ENCODE measurements around the gene GATA3. TPM values are rescaled to one million over a fixed set of nuclear protein-coding genes. Genes with fewer than 3 reads are reported as not detected.

GATA3 gene
- total and polyA plus RNA-seq, 9 donors, result 0.11 to 9.8 (median 0.33) TPM

GRCh38 chr10:8051851-8052257, 2.6 kb upstream of the GATA3 start:
- Histone ChIP-seq H3K27me3 (ENCODE audit: control insufficient read depth, insufficient read depth, low read length) (peaks cover 99% of the 10 kb centered on the region), H3K4me1 (ENCODE audit: control insufficient read depth, insufficient read depth, low read length) (peaks cover 55% of the 10 kb centered on the region), H3K27ac (ENCODE audit: low read length) (no peak overlapping the region), H3K36me3 (ENCODE audit: control insufficient read depth, insufficient read depth, low read length) (no peaks in the 10 kb centered on the region), H3K4me3 (ENCODE audit: low read length) (no peak overlapping the region), H3K9me3 (replicated peaks; ENCODE audit: control insufficient read depth, low read depth, low read length) (no peaks in the 10 kb centered on the region)
- 3% methylated on average over 23 of the region's 29 CpGs for WGBS (ENCODE audit: insufficient coverage)
- DNase-seq, result no peak

DNA sequence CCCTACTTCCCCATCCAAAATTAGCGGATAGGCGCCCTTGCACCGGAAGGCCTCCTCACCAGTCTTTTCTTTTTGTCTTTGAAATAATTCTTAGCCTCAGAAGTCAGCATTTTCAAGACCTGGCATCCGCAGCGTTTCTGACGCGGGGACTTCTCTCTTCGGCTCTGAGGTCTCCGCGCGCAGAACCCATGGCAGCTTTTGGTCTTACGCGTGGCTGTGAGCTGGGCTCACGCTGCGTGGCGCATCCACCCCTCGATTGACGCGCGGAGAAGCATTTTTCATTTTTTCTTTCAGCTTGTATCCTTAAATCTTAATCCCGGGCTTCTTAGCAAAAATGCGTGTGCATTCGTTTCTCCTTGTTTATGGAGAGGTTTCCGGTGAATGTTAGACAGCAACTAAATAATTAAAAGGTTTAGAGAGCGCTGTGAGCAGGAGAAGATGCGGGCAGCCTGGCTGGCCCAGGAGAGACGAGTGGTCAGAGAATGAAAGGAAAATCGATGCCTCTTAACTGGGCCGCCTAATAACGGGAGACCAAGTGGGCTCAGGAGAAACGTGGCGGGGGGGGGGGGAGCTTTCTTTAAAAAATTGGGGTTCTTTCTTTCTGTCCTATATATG, 2.0 kb upstream of the GATA3 start:
- Histone ChIP-seq H3K27ac (ENCODE audit: low read length) (no peak overlapping the region), H3K36me3 (ENCODE audit: control insufficient read depth, insufficient read depth, low read length) (no peaks in the 10 kb centered on the region), H3K27me3 (ENCODE audit: control insufficient read depth, insufficient read depth, low read length) (peaks cover 98% of the 10 kb centered on the region), H3K9me3 (replicated peaks; ENCODE audit: control insufficient read depth, low read depth, low read length) (no peaks in the 10 kb centered on the region), H3K4me1 (ENCODE audit: control insufficient read depth, insufficient read depth, low read length) (peaks cover 55% of the 10 kb centered on the region), H3K4me3 (ENCODE audit: low read length) (no peak overlapping the region)
- no peak for DNase-seq
- WGBS (ENCODE audit: insufficient coverage), result 5% methylated on average over 23 of the region's 32 CpGs

GRCh38 chr10:8052956-8053445, 1.5 kb upstream of the GATA3 start:
- DNase-seq, result no peak
- H3K36me3 ChIP-seq (ENCODE audit: control insufficient read depth, insufficient read depth, low read length), result no peaks in the 10 kb centered on the region
- peaks cover 98% of the 10 kb centered on the region for H3K27me3 ChIP-seq (ENCODE audit: control insufficient read depth, insufficient read depth, low read length)
- H3K9me3 ChIP-seq (replicated peaks; ENCODE audit: control insufficient read depth, low read depth, low read length), result no peaks in the 10 kb centered on the region
- WGBS (ENCODE audit: insufficient coverage), result 0% methylated on average over 6 of the region's 17 CpGs
- H3K4me3 ChIP-seq (ENCODE audit: low read length), result no peak overlapping the region
- peaks cover 55% of the 10 kb centered on the region for H3K4me1 ChIP-seq (ENCODE audit: control insufficient read depth, insufficient read depth, low read length)
- no peak overlapping the region for H3K27ac ChIP-seq (ENCODE audit: low read length)

DNA sequence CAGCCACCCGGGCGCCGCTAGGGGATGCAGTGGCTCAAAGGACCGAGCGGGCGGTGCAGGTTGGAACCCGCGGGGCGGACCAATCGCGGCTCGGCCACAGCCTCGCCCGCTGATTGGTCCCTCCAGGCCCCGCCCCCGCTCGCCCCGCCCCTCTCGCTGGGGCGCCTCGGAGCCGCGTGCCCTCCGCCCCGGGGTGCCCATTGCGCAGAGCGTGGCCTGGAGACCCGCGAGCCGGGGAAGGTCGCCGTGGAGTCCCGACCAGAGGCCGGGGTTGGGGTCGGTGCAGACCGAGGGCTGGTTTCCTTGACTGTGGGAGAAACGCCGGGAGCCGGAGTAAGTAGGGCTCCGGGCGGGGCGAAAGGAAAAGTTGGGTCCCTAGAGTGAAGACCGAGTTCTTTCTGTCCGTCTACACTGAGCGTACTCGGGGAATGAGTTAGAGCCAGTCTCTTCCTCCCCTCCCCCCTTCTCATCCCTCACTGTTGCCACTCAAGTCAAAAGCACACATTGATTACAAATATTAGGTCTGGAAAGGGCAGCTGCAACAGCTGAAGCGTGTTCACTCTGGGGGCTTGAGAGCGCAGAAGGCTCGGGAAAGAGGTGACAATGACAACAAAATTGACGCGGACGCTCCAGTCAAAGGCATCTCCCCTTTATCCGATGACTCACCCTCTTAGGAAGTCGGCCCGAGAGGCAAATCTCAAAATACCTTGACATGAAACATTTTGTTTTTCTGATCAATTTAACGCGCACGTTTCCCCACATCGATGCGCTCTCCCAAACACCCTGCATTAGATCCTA, 843 bp upstream of the GATA3 start:
- WGBS (ENCODE audit: insufficient coverage), result under 1% methylated on average over 55 of the region's 60 CpGs
- peak; percentile 82 for DNase-seq
- peaks cover 55% of the 10 kb centered on the region for H3K4me1 ChIP-seq (ENCODE audit: control insufficient read depth, insufficient read depth, low read length)
- H3K27ac ChIP-seq (ENCODE audit: low read length), result no peak overlapping the region
- no peaks in the 10 kb centered on the region for H3K9me3 ChIP-seq (replicated peaks; ENCODE audit: control insufficient read depth, low read depth, low read length)
- H3K36me3 ChIP-seq (ENCODE audit: control insufficient read depth, insufficient read depth, low read length), result no peaks in the 10 kb centered on the region
- peak overlapping the region; percentile 43 for H3K4me3 ChIP-seq (ENCODE audit: low read length)
- H3K27me3 ChIP-seq (ENCODE audit: control insufficient read depth, insufficient read depth, low read length), result peaks cover 98% of the 10 kb centered on the region

GRCh38 chr10:8054244-8054493, 319 bp upstream of the GATA3 start:
- Histone ChIP-seq H3K27ac (ENCODE audit: low read length) (no peak overlapping the region), H3K27me3 (ENCODE audit: control insufficient read depth, insufficient read depth, low read length) (peaks cover 98% of the 10 kb centered on the region), H3K4me3 (ENCODE audit: low read length) (peak overlapping the region; percentile 43), H3K9me3 (replicated peaks; ENCODE audit: control insufficient read depth, low read depth, low read length) (no peaks in the 10 kb centered on the region), H3K36me3 (ENCODE audit: control insufficient read depth, insufficient read depth, low read length) (no peaks in the 10 kb centered on the region), H3K4me1 (ENCODE audit: control insufficient read depth, insufficient read depth, low read length) (peaks cover 55% of the 10 kb centered on the region)
- 0% methylated on average over 9 of the region's 25 CpGs for WGBS (ENCODE audit: insufficient coverage)
- DNase-seq, result peak; percentile 36

DNA sequence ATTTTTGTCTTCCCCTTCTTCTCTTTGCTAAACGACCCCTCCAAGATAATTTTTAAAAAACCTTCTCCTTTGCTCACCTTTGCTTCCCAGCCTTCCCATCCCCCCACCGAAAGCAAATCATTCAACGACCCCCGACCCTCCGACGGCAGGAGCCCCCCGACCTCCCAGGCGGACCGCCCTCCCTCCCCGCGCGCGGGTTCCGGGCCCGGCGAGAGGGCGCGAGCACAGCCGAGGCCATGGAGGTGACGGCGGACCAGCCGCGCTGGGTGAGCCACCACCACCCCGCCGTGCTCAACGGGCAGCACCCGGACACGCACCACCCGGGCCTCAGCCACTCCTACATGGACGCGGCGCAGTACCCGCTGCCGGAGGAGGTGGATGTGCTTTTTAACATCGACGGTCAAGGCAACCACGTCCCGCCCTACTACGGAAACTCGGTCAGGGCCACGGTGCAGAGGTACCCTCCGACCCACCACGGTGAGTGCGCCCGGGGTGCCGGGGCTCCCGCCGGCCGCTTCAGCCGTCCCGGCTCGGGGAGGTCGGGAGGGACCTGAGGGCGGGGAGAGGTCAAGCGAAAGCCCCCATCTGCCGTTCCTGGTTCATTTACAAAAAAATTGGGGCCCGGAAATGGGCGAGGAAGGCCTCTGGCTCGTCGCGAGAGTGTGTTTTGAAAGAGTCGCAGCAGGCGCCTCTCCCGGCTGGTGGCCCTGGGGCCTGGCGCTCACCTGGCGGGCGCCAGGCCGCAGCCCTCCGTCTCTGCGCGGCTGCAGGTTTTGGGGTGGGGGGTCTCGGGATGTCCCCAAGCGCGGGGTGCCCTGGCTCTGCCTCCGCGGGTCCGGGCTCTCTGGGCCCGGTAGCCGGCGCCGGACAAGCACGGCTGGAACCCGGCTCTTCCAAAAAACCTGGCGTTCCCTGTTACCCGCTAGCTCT, 1.2 kb downstream of the GATA3 start:
- DNase-seq, result no peak
- Histone ChIP-seq H3K4me1 (ENCODE audit: control insufficient read depth, insufficient read depth, low read length) (peaks cover 44% of the 10 kb centered on the region), H3K4me3 (ENCODE audit: low read length) (peak overlapping the region; percentile 17), H3K9me3 (replicated peaks; ENCODE audit: control insufficient read depth, low read depth, low read length) (no peaks in the 10 kb centered on the region), H3K27ac (ENCODE audit: low read length) (no peak overlapping the region), H3K36me3 (ENCODE audit: control insufficient read depth, insufficient read depth, low read length) (no peaks in the 10 kb centered on the region), H3K27me3 (ENCODE audit: control insufficient read depth, insufficient read depth, low read length) (peaks cover 98% of the 10 kb centered on the region)
- WGBS (ENCODE audit: insufficient coverage), result 10% methylated on average over 82 of the region's 85 CpGs

GRCh38 chr10:8056378-8056777, 1.9 kb downstream of the GATA3 start:
- Histone ChIP-seq H3K27me3 (ENCODE audit: control insufficient read depth, insufficient read depth, low read length) (peaks cover 98% of the 10 kb centered on the region), H3K9me3 (replicated peaks; ENCODE audit: control insufficient read depth, low read depth, low read length) (no peaks in the 10 kb centered on the region), H3K36me3 (ENCODE audit: control insufficient read depth, insufficient read depth, low read length) (no peaks in the 10 kb centered on the region), H3K4me3 (ENCODE audit: low read length) (no peak overlapping the region), H3K4me1 (ENCODE audit: control insufficient read depth, insufficient read depth, low read length) (peaks cover 38% of the 10 kb centered on the region), H3K27ac (ENCODE audit: low read length) (no peak overlapping the region)
- 86% methylated on average over 3 of the region's 6 CpGs for WGBS (ENCODE audit: insufficient coverage)
- no peak for DNase-seq

DNA sequence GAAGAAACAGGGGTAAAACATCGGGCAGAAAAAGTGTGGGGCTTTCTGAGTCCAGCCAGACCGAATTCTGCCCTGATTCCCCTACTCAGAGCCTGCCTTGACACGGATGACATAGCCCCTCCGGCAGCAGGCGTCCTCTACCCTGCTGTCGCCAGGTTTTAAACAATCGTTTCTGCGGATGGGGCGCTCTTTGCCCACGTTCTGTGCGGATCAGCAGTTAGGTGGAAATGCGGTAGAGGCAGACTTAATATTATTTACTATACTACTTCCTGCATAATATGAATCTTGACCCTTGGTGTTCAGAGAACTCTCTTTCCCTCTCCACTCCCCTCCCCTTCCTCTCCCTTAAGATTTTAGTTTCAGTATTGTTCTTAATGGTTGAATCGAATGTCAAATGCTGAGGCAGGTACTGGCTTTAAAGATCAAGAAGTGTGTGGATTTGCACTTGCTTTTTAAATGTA, 2.4 kb downstream of the GATA3 start:
- Histone ChIP-seq H3K27ac (ENCODE audit: low read length) (no peak overlapping the region), H3K27me3 (ENCODE audit: control insufficient read depth, insufficient read depth, low read length) (peaks cover 98% of the 10 kb centered on the region), H3K9me3 (replicated peaks; ENCODE audit: control insufficient read depth, low read depth, low read length) (no peaks in the 10 kb centered on the region), H3K4me1 (ENCODE audit: control insufficient read depth, insufficient read depth, low read length) (peaks cover 34% of the 10 kb centered on the region), H3K4me3 (ENCODE audit: low read length) (no peak overlapping the region), H3K36me3 (ENCODE audit: control insufficient read depth, insufficient read depth, low read length) (no peaks in the 10 kb centered on the region)
- WGBS (ENCODE audit: insufficient coverage), result 53% methylated on average over 4 of the region's 13 CpGs
- DNase-seq, result no peak

DNA sequence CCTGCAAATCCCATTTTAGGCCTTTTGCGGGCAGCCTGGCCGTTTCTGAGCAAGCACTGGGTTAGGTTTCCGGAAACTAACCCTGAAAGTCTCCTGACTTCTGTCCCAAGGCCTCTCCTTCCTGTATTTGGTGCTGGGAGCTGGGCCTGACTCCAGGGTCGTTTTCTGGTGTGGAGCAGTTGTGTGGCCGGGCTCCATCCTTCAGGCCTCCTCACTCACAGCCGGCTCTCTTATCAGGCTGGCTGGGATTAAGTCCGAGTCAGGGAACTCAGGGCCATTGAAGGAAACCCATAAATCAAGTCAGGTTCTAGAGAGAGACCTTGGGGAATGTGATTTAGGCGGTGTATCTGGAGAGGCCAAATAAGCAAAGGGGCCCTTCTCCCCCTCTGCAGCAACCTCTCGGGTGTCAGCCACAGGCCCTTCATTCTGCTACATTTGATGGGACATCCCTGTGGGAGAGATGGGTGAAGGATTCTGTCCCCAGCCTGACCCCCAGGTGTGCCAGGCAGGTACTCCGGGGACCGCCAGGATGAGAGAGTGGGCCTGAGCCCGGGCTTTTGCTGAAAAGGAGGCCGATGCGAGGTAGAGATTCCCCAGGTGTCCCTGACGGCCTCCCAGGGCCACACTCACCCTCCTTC, 3.3 kb downstream of the GATA3 start:
- Histone ChIP-seq H3K27me3 (ENCODE audit: control insufficient read depth, insufficient read depth, low read length) (peaks cover 98% of the 10 kb centered on the region), H3K9me3 (replicated peaks; ENCODE audit: control insufficient read depth, low read depth, low read length) (no peaks in the 10 kb centered on the region), H3K36me3 (ENCODE audit: control insufficient read depth, insufficient read depth, low read length) (no peaks in the 10 kb centered on the region), H3K27ac (ENCODE audit: low read length) (no peak overlapping the region), H3K4me1 (ENCODE audit: control insufficient read depth, insufficient read depth, low read length) (peaks cover 27% of the 10 kb centered on the region), H3K4me3 (ENCODE audit: low read length) (no peak overlapping the region)
- no peak for DNase-seq
- WGBS (ENCODE audit: insufficient coverage), result 42% methylated on average over 8 of the region's 15 CpGs

Measured in muscle of leg (tissue), 11 donors.